ENCODE data around the gene SLCO4A1.

GRCh38 chr20:62678553-62678952, 36.2 kb downstream of the SLCO4A1 start:
- TF ChIP-seq, protein P1, sequence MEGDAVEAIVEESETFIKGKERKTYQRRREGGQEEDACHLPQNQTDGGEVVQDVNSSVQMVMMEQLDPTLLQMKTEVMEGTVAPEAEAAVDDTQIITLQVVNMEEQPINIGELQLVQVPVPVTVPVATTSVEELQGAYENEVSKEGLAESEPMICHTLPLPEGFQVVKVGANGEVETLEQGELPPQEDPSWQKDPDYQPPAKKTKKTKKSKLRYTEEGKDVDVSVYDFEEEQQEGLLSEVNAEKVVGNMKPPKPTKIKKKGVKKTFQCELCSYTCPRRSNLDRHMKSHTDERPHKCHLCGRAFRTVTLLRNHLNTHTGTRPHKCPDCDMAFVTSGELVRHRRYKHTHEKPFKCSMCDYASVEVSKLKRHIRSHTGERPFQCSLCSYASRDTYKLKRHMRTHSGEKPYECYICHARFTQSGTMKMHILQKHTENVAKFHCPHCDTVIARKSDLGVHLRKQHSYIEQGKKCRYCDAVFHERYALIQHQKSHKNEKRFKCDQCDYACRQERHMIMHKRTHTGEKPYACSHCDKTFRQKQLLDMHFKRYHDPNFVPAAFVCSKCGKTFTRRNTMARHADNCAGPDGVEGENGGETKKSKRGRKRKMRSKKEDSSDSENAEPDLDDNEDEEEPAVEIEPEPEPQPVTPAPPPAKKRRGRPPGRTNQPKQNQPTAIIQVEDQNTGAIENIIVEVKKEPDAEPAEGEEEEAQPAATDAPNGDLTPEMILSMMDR (IDR thresholded peaks at IDR 0.05; ENCODE audit: low read depth, low read length, poor library complexity, severe bottlenecking) = no peak
- TF ChIP-seq EZH2phosphoT487 (IDR thresholded peaks at IDR 0.05; ENCODE audit: borderline replicate concordance, low read length) = no peak

All from DOHH2 (cell line).